GM18505 (cell line): Measurements from ENCODE around the gene NAA60.

Source experiments
- ATAC-seq: cut with Tn5 transposase; IDR thresholded peaks from one replicate; pipeline ENCODE4 v1.9.1; 2021; ENCODE audit not compliant: unreplicated experiment
- POLR2A ChIP-seq: IDR thresholded peaks from 4 replicates; pipeline ENCODE4 v1.6.1; 2011; ENCODE audit warnings: borderline replicate concordance; ENCODE audit not compliant: insufficient read depth, insufficient read length; ENCODE audit errors: extremely low read depth

The NAA60 gene

DNA sequence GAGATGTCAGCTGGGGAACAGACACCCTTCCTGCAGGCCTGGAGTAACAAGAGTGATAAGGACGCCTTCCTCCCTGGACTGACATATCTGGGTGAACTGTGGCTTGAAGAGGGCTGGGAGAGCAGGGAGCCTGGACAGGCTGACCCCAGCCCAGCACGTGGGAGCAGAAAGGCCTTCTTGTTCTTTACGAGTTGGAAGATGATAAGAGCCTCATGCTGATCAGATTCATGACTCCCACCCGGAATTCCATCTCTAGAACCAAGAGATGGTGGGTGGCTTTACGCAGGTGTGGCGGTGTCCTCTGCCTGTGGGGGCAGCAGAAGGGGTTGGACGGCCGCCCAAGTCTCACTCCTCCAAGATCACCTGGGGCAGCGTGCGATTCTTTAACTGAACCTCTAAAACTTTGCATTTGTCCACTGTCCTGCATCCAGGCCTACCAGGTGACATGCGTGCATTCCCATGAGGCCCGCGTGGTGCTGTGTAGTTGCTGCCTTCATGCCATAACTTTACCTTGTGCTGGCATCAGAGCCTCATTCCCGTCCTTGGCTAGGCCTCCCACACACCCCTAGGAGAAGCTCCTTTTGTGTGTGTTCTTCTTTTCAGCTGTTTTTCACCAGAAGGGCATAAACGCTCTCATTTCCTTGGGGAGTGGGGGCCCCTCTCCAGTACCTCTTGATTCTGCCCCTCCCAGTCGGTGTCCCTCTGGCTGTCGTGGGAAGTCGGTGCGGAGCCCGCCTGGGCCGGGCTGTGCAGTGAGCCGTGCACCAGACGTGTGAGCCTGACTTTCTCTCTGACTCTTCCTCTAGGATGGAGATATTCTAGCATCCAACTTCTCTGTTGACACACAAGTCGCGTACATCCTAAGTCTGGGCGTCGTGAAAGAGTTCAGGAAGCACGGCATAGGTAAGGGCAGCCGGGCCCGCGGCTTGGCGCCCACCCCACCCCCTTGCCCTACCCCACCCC is 38.5 kb downstream of the NAA60 start:
- no peak for ATAC-seq
- no peak for TF ChIP-seq POLR2A

DNA sequence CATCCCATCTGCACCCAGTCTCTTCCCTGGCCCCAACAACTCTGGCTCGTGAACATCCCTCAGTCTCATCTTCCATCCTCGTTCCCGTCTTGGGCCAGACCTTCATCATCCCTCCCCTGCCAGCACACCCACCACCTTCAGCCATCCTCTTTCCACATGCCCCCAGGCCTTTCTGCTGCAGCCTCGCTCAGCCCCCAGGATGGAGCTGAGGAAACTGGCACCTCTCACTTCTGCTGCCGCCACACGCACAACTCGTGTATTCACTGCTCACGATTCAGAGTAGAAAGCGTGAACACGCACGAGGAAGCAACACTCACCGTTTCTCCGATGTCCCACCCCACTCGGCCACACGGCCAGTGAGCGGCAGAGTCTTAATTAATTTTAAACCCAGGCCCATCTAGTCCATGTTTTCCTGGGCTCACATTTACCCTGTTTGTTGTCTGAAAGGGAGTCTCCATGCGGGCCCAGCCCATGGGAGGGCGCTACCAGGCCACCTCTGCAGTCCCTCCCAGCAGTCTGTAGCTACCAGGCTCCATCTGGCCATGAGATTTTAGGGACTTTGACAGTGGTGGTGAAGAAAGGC is 39.3 kb downstream of the NAA60 start:
- no peak for ATAC-seq

DNA sequence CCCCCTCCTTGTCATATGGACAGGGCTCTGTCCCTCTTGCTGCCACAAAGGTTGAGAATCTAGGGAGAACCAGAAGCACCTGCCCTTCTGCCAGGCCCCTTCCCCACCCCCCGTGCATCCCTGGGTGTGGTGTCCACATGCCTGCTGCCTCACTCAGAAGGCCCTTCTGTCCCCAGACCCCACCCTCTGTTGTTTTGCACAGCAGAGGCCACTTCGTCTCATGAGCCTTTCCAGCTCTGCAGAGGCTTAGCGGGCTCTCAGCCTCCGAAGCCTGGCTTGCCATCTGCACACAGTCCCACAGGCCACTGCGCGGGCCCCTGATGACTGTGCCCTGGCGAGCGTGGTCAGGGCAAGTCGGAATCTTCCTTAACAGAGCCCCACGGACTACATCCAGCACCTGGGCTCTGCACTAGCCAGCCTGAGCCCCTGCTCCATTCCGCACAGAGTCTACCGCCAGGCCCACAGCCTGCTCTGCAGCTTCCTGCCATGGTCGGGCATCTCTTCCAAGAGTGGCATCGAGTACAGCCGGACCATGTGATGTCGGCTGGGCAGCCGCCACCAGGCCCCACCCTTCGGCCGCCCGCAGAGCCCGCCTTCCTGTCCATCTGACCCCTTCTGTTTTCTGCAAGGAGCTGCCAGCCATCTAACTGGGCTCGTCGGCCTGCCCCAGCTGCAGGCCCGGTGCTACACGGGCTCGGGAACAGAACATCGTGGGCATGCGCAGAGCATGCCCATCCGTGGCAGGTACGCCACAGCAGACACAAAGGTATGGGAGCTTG is 41.0 kb downstream of the NAA60 start:
- no peak for ATAC-seq

More for the DNA sequence above, 39.3 kb downstream of the NAA60 start:
- TF ChIP-seq POLR2A: no peak

DNA sequence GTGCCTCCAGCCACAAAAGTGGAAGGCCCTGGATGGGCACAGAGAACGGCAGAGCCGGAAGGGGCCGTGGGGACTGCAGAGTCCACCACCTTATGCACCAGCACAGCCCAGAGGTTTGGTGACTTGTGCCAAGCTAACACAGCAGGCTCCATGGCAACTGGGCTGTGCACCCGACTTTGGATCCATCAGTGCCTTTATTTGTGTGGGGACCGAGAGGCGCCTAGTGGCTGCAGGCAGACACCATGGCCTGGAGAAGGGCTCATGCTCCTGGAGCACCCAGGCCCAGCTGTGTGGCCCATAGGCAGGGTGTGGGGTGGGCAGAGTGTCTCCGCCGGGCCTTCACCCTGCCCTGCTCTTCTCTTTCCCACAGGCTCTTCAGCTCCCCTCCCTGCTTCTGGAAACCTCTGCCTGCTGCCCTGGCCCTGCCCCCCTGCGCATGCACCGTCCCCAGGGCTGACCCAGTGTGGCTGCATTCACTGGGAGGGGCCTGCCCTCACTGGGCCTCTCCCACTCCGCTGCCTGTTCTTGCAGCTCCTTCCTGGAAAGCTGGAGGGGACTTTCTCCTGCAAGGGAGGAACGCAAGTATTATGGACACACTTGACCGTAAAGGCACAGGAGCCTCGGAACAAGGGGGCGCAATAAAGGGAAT is 41.7 kb downstream of the NAA60 start:
- peak; percentile 20 for TF ChIP-seq POLR2A
- ATAC-seq: no peak

More for the DNA sequence above, 41.0 kb downstream of the NAA60 start:
- no peak for TF ChIP-seq POLR2A

DNA sequence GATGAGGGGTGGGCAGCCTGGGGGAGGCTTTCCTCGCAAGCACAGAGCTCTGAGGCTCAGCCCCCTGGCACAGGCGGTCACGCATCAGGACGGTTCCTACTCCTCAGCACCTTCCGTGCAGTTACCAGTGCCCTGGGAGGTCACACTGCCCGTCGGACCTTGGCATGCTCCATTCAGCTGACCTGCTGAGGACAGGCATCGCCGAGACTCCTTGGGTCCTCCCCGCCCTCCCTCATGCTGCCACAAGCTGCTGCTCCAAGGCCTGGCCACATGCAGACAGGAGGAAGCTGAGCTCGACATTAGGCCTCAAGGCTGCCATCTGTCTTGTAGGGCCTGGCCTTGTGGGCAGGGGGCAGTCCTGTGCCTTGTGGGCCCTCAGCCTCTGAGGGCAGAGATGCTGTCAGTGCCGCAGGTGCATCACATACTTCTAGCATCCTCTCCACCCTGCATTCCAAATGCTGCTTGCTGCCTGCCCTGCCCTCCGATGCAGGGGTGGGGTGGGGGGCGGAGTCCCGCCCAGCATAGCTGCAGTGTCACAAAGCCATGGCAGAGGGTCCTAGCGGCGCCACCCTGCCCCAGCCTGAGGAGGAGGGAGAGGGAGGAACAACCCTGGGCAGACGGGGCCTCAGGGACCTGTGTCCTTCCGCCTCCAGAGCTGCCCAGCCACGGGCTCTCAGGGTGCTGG is 42.5 kb downstream of the NAA60 start:
- TF ChIP-seq POLR2A: no peak
- ATAC-seq: no peak

DNA sequence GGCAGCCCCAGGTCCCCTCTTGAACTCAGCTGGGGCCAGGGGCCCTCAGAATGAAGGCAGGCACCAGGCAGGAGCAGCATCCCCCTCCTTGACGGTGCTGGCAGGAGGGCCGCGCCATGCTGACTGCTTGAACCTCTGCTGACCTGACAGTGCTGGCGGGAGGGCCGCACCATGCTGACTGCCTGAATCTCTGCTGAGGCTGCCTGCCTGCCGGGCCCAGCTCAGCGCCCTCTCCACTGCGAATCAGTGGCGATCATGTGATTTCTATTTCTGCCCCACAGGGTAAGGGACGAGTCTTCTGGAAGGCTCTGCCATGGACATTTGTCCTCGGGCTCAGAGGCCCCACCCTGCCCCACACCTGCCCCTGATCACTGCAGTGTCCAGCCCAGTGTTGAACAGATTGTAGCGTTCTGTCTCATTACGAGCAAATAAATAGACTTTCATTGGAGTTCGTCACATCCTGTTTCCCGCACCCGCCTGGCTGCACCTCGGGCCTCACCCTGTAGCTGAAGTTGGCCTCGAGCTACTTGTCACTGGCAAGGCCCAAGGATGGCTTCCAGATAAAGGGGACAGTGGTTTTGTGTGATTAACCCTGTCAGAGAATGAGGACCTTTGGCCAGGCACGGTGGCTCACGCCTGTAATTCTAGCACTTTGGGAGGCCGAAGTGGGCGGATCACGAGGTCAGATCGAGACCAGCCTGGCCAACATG is 43.2 kb downstream of the NAA60 start:
- TF ChIP-seq POLR2A: no peak
- no peak for ATAC-seq

DNA sequence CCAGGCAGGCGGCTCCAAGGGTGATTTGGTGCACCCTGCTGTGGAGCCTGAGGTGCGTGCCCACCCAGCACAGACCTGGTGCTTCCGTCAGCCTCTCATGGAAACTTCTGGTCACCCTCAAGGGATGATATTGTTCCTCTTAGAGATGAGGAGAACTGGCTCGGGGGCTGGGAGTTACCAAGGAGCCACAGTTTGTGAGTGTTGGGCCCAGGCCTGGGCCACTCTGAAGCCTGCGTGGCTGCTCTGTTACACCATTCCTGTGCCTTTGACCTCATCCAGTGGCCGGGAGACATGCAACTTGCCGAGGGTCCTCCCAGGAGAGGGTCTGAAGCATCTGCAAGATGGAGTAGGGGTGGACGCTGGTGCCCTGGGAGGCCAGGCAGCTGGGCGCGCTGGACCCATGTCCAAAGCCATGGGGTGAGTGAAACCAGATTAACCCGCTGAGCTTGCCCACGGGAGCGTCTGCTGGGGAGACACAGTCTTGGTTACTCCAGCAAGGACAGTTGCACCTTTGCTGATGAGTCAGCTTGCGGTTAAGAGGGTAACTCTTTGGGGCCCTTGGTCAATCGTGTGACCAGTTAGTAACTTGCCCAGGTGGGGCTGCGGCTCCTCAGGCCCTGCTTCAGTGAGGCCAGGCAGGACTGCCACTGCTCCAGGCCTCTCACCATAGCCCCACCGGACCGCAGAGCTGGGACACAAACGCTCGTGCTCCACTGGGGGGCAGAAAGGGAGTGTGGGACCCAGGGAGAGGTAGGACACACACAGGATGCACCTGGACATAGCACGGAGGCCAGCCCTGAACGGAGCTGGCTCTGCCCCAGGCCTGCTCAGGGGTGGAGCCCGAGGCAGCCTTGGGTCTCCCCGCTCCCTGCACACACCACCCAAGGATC is 44.3 kb downstream of the NAA60 start:
- TF ChIP-seq POLR2A: no peak
- no peak for ATAC-seq

DNA sequence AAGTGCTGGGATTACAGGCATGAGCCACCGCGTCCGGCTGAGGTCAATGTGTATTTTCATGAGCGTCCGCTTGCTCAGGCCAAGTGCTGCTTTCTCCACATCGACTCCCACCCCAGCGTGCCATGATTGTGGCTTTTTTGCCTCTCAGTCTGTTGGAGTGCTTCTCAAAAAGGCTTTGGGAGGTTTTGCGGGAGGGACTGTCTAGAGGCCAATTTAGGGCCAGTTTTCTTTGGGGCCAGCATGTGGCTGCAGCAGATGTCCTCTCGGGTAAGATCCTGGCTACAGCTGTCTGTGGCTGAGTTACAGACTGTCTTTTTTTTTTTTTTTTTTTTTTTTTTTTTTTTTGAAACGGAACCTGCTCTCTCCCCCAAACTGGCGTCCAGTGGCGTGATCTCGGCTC is 45.3 kb downstream of the NAA60 start:
- no peak for TF ChIP-seq POLR2A
- ATAC-seq: no peak

DNA sequence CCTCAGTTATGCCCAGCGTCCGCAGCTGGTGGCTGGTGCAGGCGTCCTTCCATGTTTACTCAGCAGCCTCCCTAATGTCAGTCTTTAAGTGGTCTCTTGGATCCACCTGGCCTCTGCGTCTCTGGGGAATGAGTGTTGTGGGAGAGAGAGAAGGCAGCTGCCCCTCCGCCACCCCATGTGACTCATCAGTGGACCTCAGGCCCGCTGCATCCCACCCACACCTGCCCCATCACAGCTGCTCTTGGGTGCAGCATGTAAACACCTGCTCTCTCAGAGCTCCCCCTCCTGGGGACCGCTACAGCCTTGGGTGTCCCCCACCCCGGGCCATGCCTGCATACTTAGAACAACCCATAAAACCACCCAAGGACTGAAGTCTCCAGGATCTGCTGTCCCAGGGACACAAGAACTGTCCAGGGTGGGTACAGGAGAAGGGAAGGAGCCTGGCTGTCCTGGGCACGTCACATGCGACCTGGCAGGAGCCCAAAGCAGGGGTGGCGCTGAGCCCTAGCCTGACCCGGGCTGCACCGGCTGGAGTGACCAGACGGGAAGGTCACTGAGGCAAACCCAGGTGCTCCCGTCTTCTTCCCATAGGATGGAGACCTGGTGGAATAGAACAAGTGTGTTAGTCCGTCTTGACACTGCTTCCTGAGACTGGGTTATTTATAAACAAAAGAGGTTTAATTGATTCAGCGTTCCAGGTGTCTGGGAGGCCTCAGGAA is 47.6 kb downstream of the NAA60 start:
- ATAC-seq: no peak
- TF ChIP-seq POLR2A: no peak

DNA sequence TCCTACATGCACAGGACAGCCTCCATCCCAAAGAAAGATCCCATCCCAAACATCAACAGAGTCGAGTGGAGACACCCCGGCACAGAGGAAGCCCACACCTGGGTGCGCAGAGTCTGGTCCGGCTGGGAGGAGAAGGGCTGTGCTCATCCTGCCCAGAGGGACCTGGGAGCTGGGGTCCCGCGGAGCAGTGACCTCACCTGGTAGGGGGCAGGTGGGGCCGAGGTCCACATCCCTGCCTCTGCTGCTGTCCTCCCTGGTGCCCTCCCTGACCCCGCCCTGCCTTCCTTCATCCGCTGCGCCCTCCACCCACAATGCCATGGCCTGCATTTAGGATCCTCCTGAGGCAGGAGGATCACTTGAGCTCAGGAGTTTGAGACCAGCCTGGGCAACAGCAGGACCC is 48.9 kb downstream of the NAA60 start:
- no peak for TF ChIP-seq POLR2A
- ATAC-seq: no peak
